Measurements from ENCODE around the gene ATP5F1B. TPM values are rescaled to one million over a fixed set of nuclear protein-coding genes. Genes with fewer than 3 reads are reported as not detected.

The ATP5F1B gene
- total and polyA plus RNA-seq, 9 of the 15 experiments (the other 6 are each of a cell fraction or from before 2014, with no cell fraction given): 908 to 3,125 (median 1,482) TPM

DNA sequence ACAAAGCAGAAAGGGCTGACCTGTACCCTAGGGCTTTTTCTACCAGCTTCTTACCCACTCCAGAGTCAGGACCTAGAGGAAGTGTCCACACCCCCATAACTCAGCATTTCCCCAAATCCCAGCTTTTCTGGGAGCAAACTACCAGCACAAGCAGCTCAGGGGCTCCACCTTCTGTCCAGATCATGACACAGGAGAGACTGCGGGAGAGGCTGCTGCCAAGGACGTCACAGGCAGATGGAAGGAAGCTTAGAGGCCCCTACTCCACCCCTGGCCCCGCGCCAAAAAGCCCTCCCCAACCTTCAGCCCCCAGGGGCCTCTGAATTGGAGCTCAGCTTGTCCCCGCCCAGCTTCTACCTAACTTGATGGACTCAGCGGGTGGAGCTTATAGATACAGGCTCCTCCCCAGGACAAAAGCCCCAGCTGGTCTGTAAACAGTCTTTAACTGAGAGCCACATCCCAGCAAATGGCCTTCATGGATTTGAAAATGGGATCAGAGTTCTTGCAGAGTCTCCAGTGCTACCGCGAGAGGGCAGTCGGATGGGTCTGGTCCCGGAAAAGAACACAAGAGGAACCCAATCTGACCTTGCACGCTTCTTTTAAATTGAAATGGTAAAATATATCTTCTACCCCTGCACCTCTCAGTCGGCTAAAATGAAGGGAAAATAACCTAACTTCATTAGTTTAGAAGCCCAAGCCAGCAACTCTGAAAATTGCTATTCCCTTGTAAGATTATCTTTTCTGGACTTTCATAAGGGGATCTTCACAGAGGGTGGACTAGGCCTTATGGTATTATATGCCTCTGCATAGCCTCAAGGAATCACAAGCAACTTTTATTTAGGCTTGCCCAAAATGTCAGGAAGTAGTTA is 8.9 kb downstream of the ATP5F1B start (continued):
- TF ChIP-seq, protein P1, sequence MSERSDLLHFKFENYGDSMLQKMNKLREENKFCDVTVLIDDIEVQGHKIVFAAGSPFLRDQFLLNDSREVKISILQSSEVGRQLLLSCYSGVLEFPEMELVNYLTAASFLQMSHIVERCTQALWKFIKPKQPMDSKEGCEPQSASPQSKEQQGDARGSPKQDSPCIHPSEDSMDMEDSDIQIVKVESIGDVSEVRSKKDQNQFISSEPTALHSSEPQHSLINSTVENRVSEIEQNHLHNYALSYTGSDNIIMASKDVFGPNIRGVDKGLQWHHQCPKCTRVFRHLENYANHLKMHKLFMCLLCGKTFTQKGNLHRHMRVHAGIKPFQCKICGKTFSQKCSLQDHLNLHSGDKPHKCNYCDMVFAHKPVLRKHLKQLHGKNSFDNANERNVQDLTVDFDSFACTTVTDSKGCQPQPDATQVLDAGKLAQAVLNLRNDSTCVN (CRISPR knock-in tag; IDR thresholded peaks at IDR 0.05): no peak
- TF ChIP-seq, protein P2, sequence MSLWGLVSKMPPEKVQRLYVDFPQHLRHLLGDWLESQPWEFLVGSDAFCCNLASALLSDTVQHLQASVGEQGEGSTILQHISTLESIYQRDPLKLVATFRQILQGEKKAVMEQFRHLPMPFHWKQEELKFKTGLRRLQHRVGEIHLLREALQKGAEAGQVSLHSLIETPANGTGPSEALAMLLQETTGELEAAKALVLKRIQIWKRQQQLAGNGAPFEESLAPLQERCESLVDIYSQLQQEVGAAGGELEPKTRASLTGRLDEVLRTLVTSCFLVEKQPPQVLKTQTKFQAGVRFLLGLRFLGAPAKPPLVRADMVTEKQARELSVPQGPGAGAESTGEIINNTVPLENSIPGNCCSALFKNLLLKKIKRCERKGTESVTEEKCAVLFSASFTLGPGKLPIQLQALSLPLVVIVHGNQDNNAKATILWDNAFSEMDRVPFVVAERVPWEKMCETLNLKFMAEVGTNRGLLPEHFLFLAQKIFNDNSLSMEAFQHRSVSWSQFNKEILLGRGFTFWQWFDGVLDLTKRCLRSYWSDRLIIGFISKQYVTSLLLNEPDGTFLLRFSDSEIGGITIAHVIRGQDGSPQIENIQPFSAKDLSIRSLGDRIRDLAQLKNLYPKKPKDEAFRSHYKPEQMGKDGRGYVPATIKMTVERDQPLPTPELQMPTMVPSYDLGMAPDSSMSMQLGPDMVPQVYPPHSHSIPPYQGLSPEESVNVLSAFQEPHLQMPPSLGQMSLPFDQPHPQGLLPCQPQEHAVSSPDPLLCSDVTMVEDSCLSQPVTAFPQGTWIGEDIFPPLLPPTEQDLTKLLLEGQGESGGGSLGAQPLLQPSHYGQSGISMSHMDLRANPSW (CRISPR knock-in tag; IDR thresholded peaks at IDR 0.05): 0 out of 2 replicates have a peak, but pooled peaks have one; percentile 71
- TF ChIP-seq ZNF644 (tag; IDR thresholded peaks at IDR 0.05; ENCODE audit: low read depth): no peak
- no peak for TF ChIP-seq CBX2 (IDR thresholded peaks at IDR 0.05; ENCODE audit: insufficient read depth, low read length, poor library complexity, severe bottlenecking)
- no peak for TF ChIP-seq STAG1 (CRISPR knock-in tag; IDR thresholded peaks at IDR 0.05; ENCODE audit: borderline replicate concordance)
- no peak for TF ChIP-seq ZEB2 (IDR thresholded peaks at IDR 0.05)
- TF ChIP-seq, protein P3, sequence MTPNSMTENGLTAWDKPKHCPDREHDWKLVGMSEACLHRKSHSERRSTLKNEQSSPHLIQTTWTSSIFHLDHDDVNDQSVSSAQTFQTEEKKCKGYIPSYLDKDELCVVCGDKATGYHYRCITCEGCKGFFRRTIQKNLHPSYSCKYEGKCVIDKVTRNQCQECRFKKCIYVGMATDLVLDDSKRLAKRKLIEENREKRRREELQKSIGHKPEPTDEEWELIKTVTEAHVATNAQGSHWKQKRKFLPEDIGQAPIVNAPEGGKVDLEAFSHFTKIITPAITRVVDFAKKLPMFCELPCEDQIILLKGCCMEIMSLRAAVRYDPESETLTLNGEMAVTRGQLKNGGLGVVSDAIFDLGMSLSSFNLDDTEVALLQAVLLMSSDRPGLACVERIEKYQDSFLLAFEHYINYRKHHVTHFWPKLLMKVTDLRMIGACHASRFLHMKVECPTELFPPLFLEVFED (CRISPR knock-in tag; conservative IDR thresholded peaks at IDR 0.05): 0 out of 2 replicates have a peak, but pooled peaks have one; percentile 12
- no peak for TF ChIP-seq HMG20B (CRISPR knock-in tag; IDR thresholded peaks at IDR 0.05)
- TF ChIP-seq, protein P4, sequence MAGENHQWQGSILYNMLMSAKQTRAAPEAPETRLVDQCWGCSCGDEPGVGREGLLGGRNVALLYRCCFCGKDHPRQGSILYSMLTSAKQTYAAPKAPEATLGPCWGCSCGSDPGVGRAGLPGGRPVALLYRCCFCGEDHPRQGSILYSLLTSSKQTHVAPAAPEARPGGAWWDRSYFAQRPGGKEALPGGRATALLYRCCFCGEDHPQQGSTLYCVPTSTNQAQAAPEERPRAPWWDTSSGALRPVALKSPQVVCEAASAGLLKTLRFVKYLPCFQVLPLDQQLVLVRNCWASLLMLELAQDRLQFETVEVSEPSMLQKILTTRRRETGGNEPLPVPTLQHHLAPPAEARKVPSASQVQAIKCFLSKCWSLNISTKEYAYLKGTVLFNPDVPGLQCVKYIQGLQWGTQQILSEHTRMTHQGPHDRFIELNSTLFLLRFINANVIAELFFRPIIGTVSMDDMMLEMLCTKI (IDR thresholded peaks at IDR 0.05; ENCODE audit: partially characterized antibody): no peak
- TF ChIP-seq, protein P5, sequence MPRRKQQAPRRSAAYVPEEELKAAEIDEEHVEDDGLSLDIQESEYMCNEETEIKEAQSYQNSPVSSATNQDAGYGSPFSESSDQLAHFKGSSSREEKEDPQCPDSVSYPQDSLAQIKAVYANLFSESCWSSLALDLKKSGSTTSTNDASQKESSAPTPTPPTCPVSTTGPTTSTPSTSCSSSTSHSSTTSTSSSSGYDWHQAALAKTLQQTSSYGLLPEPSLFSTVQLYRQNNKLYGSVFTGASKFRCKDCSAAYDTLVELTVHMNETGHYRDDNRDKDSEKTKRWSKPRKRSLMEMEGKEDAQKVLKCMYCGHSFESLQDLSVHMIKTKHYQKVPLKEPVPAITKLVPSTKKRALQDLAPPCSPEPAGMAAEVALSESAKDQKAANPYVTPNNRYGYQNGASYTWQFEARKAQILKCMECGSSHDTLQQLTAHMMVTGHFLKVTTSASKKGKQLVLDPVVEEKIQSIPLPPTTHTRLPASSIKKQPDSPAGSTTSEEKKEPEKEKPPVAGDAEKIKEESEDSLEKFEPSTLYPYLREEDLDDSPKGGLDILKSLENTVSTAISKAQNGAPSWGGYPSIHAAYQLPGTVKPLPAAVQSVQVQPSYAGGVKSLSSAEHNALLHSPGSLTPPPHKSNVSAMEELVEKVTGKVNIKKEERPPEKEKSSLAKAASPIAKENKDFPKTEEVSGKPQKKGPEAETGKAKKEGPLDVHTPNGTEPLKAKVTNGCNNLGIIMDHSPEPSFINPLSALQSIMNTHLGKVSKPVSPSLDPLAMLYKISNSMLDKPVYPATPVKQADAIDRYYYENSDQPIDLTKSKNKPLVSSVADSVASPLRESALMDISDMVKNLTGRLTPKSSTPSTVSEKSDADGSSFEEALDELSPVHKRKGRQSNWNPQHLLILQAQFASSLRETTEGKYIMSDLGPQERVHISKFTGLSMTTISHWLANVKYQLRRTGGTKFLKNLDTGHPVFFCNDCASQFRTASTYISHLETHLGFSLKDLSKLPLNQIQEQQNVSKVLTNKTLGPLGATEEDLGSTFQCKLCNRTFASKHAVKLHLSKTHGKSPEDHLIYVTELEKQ (CRISPR knock-in tag; IDR thresholded peaks at IDR 0.05): no peak
- TF ChIP-seq SMC3 (conservative IDR thresholded peaks at IDR 0.05; ENCODE audit: insufficient read depth, low read depth, low read length): peak; percentile 60; the same call in 1 of the 2 replicates
- no peak for TF ChIP-seq PHB2 (IDR thresholded peaks at IDR 0.05; ENCODE audit: low read depth)
